Osteoblast (primary cell): ENCODE results near the gene FGF1. TPM values are rescaled to one million over a fixed set of nuclear protein-coding genes. Genes with fewer than 3 reads are reported as not detected.

Source experiments
- DNase-seq: peaks from one replicate; pipeline ENCODE4 v3.0.0; 2011; ENCODE audit warnings: low spot score, mixed read lengths; ENCODE audit not compliant: insufficient read length; ENCODE audit errors: missing footprints
- H2AFZ ChIP-seq: 2 replicates; pipeline ENCODE4 v1.6.0; 2011; ENCODE audit warnings: mild to moderate bottlenecking, low read length
- H3K27ac ChIP-seq: 2 replicates; pipeline ENCODE4 v1.5.1; 2011; ENCODE audit warnings: mild to moderate bottlenecking, low read depth, low read length, moderate library complexity
- H3K27me3 ChIP-seq: 2 replicates; pipeline ENCODE4 v1.6.0; 2012; ENCODE audit warnings: mild to moderate bottlenecking, control low read depth, inconsistent platforms, low read length, moderate library complexity; ENCODE audit not compliant: insufficient read depth
- H3K36me3 ChIP-seq: 2 replicates; pipeline ENCODE4 v1.5.1; 2011; ENCODE audit warnings: mild to moderate bottlenecking, low read length, control low read depth, moderate library complexity; ENCODE audit not compliant: insufficient read depth
- H3K4me1 ChIP-seq: 2 replicates; pipeline ENCODE4 v1.5.1; 2011; ENCODE audit warnings: mild to moderate bottlenecking, low read length, control low read depth, moderate library complexity; ENCODE audit not compliant: insufficient read depth
- H3K4me2 ChIP-seq: 2 replicates; pipeline ENCODE4 v1.6.0; 2011; ENCODE audit warnings: mild to moderate bottlenecking, low read length; ENCODE audit not compliant: insufficient read depth
- H3K4me3 ChIP-seq: fragments of 200-600 bp; sonication (generic); 3 replicates; pipeline ENCODE4 v1.5.1; 2012; ENCODE audit warnings: mild to moderate bottlenecking, low read length, inconsistent platforms; ENCODE audit not compliant: insufficient read depth
- H3K79me2 ChIP-seq: 2 replicates; pipeline ENCODE4 v1.6.0; 2012; ENCODE audit warnings: mild to moderate bottlenecking, low read length, control low read depth, inconsistent platforms; ENCODE audit not compliant: insufficient read depth
- H3K9me3 ChIP-seq: 2 replicates; pipeline ENCODE4 v1.5.1; 2011; ENCODE audit warnings: low read depth, low read length, control low read depth
- H4K20me1 ChIP-seq: 2 replicates; pipeline ENCODE4 v1.6.0; 2012; ENCODE audit warnings: mild to moderate bottlenecking, low read length, control low read depth; ENCODE audit not compliant: insufficient read depth
- total RNA-seq: library from RNA; depleted of rRNA; stranded (reverse); fragments of >200 nt; gene quantifications from 2 replicates; pipeline ENCODE4 v1.2.3, GENCODE V29; 2012
- TF ChIP-seq, protein P1 (sequence below): IDR thresholded peaks from 2 replicates; pipeline ENCODE4 v1.5.1; 2011; ENCODE audit warnings: mild to moderate bottlenecking, low read depth, low read length, moderate library complexity; ENCODE audit errors: extremely low read depth

The FGF1 gene
- total RNA-seq, 1 donor = 4.3 TPM

- no peak overlapping the region for H2AFZ ChIP-seq
- no peak overlapping the region for H3K4me3 ChIP-seq
These were observed 18.1 kb downstream of the FGF1 start for GRCh38 chr5:142667831-142668230.

DNA sequence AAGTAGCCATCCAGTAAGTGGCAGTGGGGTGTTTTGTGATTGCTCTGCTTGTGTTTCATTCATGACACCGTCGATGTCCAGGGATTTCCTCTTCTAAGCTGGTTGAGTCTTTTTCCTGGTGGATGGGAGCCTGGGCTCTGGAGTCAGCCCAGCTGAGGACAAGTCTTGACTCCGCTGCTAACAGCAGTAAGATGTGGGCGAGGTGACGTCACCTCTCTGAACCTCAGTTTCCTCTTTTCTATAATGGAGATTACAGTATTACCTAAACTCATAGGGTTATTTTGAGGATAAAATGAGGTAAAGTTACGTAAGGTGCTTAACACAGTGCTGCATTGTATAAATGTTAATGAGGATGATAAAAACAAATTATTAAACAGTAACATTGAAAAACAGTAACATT lies 21.3 kb downstream of the FGF1 start:
- Histone ChIP-seq H4K20me1 (no peaks in the 10 kb centered on the region), H3K27ac (no peak overlapping the region), H3K4me1 (peaks cover 15% of the 10 kb centered on the region), H3K4me2 (no peak overlapping the region), H3K4me3 (no peak overlapping the region), H3K79me2 (no peaks in the 10 kb centered on the region), H3K27me3 (no peaks in the 10 kb centered on the region), H2AFZ (no peak overlapping the region), H3K36me3 (no peaks in the 10 kb centered on the region), H3K9me3 (no peaks in the 10 kb centered on the region)
- TF ChIP-seq, protein P1, sequence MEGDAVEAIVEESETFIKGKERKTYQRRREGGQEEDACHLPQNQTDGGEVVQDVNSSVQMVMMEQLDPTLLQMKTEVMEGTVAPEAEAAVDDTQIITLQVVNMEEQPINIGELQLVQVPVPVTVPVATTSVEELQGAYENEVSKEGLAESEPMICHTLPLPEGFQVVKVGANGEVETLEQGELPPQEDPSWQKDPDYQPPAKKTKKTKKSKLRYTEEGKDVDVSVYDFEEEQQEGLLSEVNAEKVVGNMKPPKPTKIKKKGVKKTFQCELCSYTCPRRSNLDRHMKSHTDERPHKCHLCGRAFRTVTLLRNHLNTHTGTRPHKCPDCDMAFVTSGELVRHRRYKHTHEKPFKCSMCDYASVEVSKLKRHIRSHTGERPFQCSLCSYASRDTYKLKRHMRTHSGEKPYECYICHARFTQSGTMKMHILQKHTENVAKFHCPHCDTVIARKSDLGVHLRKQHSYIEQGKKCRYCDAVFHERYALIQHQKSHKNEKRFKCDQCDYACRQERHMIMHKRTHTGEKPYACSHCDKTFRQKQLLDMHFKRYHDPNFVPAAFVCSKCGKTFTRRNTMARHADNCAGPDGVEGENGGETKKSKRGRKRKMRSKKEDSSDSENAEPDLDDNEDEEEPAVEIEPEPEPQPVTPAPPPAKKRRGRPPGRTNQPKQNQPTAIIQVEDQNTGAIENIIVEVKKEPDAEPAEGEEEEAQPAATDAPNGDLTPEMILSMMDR = no peak
- DNase-seq = no peak

More at GRCh38 chr5:142667831-142668230, 18.1 kb downstream of the FGF1 start:
- Histone ChIP-seq H3K79me2 (no peaks in the 10 kb centered on the region), H3K4me2 (no peak overlapping the region), H3K27ac (no peak overlapping the region), H3K27me3 (no peaks in the 10 kb centered on the region), H3K36me3 (no peaks in the 10 kb centered on the region), H4K20me1 (no peaks in the 10 kb centered on the region), H3K9me3 (no peaks in the 10 kb centered on the region), H3K4me1 (peaks cover 31% of the 10 kb centered on the region)
- DNase-seq = no peak
- TF ChIP-seq, protein P1 = no peak

DNA sequence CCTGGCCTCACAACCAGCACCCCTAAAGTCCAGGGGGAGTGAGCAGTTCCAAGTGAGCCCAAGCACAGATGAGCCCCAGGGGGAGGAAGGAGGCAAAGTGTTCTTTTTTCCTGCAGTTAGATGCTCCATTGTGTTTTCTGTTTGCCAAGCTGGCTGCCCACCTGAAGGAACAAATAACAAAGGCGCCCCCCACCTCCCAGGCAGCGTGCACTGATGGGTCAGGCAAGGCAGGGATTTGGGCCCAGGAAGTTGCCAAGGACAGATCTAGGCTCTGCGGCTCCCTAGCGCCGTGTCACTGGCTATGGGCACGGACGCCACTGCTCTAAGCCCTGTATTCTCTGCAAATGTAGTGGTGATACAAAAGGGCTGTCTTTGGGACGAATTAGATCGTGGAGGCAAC lies 21.8 kb downstream of the FGF1 start:
- no peaks in the 10 kb centered on the region for H3K9me3 ChIP-seq
- no peaks in the 10 kb centered on the region for H3K27me3 ChIP-seq
- no peaks in the 10 kb centered on the region for H3K79me2 ChIP-seq
- no peak for DNase-seq
- H4K20me1 ChIP-seq = no peaks in the 10 kb centered on the region
- no peak overlapping the region for H3K27ac ChIP-seq
- peaks cover 15% of the 10 kb centered on the region for H3K4me1 ChIP-seq
- no peaks in the 10 kb centered on the region for H3K36me3 ChIP-seq
- no peak overlapping the region for H2AFZ ChIP-seq
- no peak overlapping the region for H3K4me2 ChIP-seq
- no peak overlapping the region for H3K4me3 ChIP-seq
- TF ChIP-seq, protein P1 = no peak

GRCh38 chr5:142663246-142663645 lies 22.6 kb downstream of the FGF1 start:
- no peak for DNase-seq
- Histone ChIP-seq H3K4me1 (peaks cover 15% of the 10 kb centered on the region), H3K4me2 (no peak overlapping the region), H3K36me3 (no peaks in the 10 kb centered on the region), H3K27me3 (no peaks in the 10 kb centered on the region), H3K79me2 (no peaks in the 10 kb centered on the region), H3K4me3 (no peak overlapping the region), H4K20me1 (no peaks in the 10 kb centered on the region), H3K9me3 (no peaks in the 10 kb centered on the region), H3K27ac (no peak overlapping the region), H2AFZ (no peak overlapping the region)
- TF ChIP-seq, protein P1 = no peak
